ENCODE data around the gene FGD4.

DNA sequence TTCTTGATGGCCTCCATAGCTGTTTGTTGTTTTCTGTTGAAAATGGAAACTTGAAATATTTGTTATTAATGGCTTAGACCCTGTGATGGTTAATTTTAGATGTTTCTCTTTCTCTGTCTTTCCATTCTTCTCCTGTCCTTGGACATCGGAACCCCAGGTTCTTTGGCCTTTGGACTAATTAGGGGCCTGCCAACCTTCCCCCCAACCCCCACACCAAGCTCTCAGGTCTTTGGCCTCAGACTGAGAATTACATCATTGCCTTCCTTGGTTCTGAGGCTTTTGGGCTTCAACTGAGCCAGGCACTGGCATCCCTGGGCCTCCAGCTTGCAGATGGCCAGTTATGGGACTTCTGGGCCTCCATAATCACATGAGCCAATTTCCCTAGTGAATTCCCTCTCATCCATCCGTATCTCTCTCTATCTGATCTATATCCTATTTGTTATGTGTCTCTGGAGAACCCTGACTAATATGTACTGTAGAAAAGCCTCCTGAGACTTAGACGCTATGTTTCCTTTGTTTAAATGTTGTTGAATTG, 71.6 kb downstream of the FGD4 start:
- no peak for TF ChIP-seq TCF7 (CRISPR knock-in tag; IDR thresholded peaks at IDR 0.05; ENCODE audit: low read depth)
- TF ChIP-seq, protein P1, sequence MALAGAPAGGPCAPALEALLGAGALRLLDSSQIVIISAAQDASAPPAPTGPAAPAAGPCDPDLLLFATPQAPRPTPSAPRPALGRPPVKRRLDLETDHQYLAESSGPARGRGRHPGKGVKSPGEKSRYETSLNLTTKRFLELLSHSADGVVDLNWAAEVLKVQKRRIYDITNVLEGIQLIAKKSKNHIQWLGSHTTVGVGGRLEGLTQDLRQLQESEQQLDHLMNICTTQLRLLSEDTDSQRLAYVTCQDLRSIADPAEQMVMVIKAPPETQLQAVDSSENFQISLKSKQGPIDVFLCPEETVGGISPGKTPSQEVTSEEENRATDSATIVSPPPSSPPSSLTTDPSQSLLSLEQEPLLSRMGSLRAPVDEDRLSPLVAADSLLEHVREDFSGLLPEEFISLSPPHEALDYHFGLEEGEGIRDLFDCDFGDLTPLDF (CRISPR knock-in tag; IDR thresholded peaks at IDR 0.05), result no peak

Measured in WTC11 (cell line).